CD14-positive monocyte (primary cell): ENCODE measurements around the gene MSMB. TPM values are rescaled to one million over a fixed set of nuclear protein-coding genes. Genes with fewer than 3 reads are reported as not detected.
"Not testable (repeated sequence)": the region's sequence is repeated elsewhere in the genome, so short reads cannot be mapped to it uniquely, and the experiment has no call there.

Source experiments
- DNase-seq, 3 donors: peaks; one replicate each; pipeline ENCODE4 v3.0.0-alpha.2; 2011 to 2022
- H2AFZ ChIP-seq: 2 replicates; pipeline ENCODE4 v1.6.0; 2012; ENCODE audit warnings: mild to moderate bottlenecking, low read depth, low read length, inconsistent platforms; ENCODE audit not compliant: insufficient read depth, poor library complexity, severe bottlenecking
- H3K27ac ChIP-seq, 2 donors: 1 replicate in 1 of 2; 2 replicates in 1 of 2; pipeline ENCODE4 v1.5.1; 2012 to 2013; ENCODE audit warnings: low read length in 2 of 2, control low read depth in 1 of 2, inconsistent platforms in 1 of 2, low read depth in 1 of 2, mild to moderate bottlenecking in 1 of 2
- H3K27me3 ChIP-seq, 2 donors: one replicate each; pipeline versions ENCODE4 v1.6.0 to v1.6.1; 2011 to 2013; ENCODE audit warnings: low read length in 2 of 2; ENCODE audit not compliant: control insufficient read depth in 2 of 2, insufficient read depth in 2 of 2
- H3K36me3 ChIP-seq, 2 donors: replicated peaks in 1 of 2; 1 replicate in 1 of 2; 2 replicates in 1 of 2; pipeline versions ENCODE4 v1.5.1 to v1.6.1; 2012 to 2013; ENCODE audit warnings: low read length in 2 of 2, control low read depth in 1 of 2, inconsistent platforms in 1 of 2, mild to moderate bottlenecking in 1 of 2; ENCODE audit not compliant: insufficient read depth in 2 of 2, control insufficient read depth in 1 of 2
- H3K4me1 ChIP-seq, 2 donors: 1 replicate in 1 of 2; 2 replicates in 1 of 2; pipeline versions ENCODE4 v1.5.1 to v1.6.1; 2012 to 2013; ENCODE audit warnings: low read length in 2 of 2, control low read depth in 1 of 2, inconsistent platforms in 1 of 2, mild to moderate bottlenecking in 1 of 2, moderate library complexity in 1 of 2; ENCODE audit not compliant: insufficient read depth in 2 of 2, control insufficient read depth in 1 of 2
- H3K4me2 ChIP-seq: replicated peaks from 2 replicates; pipeline ENCODE3; 2012; ENCODE audit warnings: low read length, moderate library complexity, mild to moderate bottlenecking; ENCODE audit not compliant: poor library complexity, severe bottlenecking; ENCODE audit errors: extremely low read depth
- H3K4me3 ChIP-seq, 3 experiments: fragments of 200-600 bp in 1 of 3; sonication (generic) in 1 of 3; replicated peaks in 1 of 3; 1 replicate in 2 of 3; 2 replicates in 1 of 3; pipeline ENCODE4 v1.5.1; 2011 to 2013; ENCODE audit warnings: low read length in 3 of 3, mild to moderate bottlenecking in 3 of 3, control low read depth in 2 of 3, low read depth in 2 of 3, inconsistent platforms in 1 of 3, moderate library complexity in 1 of 3
- H3K79me2 ChIP-seq: 2 replicates; pipeline ENCODE4 v1.6.0; 2012; ENCODE audit warnings: mild to moderate bottlenecking, control low read depth, inconsistent platforms, low read length, moderate library complexity; ENCODE audit not compliant: insufficient read depth
- H3K9ac ChIP-seq: 2 replicates; pipeline ENCODE4 v1.6.0; 2017; ENCODE audit warnings: low read length, mild to moderate bottlenecking; ENCODE audit not compliant: insufficient read depth, poor library complexity, severe bottlenecking
- H3K9me3 ChIP-seq, 2 donors: replicated peaks in 1 of 2; 1 replicate in 1 of 2; 2 replicates in 1 of 2; pipeline versions ENCODE4 v1.5.1 to v1.6.1; 2012 to 2013; ENCODE audit warnings: low read length in 2 of 2, control low read depth in 1 of 2; ENCODE audit not compliant: control insufficient read depth in 1 of 2, insufficient read depth in 1 of 2
- H4K20me1 ChIP-seq: 2 replicates; pipeline ENCODE4 v1.6.0; 2012; ENCODE audit warnings: mild to moderate bottlenecking, low read length, control low read depth, moderate library complexity; ENCODE audit not compliant: insufficient read depth
- H3K27ac Mint-ChIP-seq, 7 donors: one replicate each; pipeline ENCODE4 v1.8.0; 2020; ENCODE audit warnings: mild to moderate bottlenecking in 7 of 7, mixed read lengths in 7 of 7, moderate library complexity in 6 of 7, inconsistent platforms in 2 of 7
- H3K27me3 Mint-ChIP-seq, 3 donors: one replicate each; pipeline ENCODE4 v1.8.0; 2021 to 2022; ENCODE audit warnings: low read depth in 3 of 3, mild to moderate bottlenecking in 3 of 3, mixed read lengths in 3 of 3, moderate library complexity in 3 of 3, inconsistent platforms in 1 of 3
- H3K36me3 Mint-ChIP-seq, 2 donors: one replicate each; pipeline ENCODE4 v1.8.0; 2020; ENCODE audit warnings: mixed read lengths in 2 of 2, inconsistent platforms in 1 of 2, mild to moderate bottlenecking in 1 of 2
- H3K4me1 Mint-ChIP-seq: one replicate; pipeline ENCODE4 v1.8.0; 2020; ENCODE audit warnings: mild to moderate bottlenecking, mixed read lengths
- H3K4me3 Mint-ChIP-seq, 2 donors: one replicate each; pipeline ENCODE4 v1.8.0; 2020; ENCODE audit warnings: mild to moderate bottlenecking in 2 of 2, mixed read lengths in 2 of 2, moderate library complexity in 1 of 2
- H3K9me3 Mint-ChIP-seq, 7 donors: one replicate each; pipeline ENCODE4 v1.8.0; 2020 to 2022; ENCODE audit warnings: mixed read lengths in 7 of 7, mild to moderate bottlenecking in 6 of 7, moderate library complexity in 6 of 7, inconsistent platforms in 2 of 7
- WGBS: methylation state at CpG from one replicate; pipeline ENCODE4 v1.1.5; 2013; ENCODE audit warnings: missing lambda C conversion rate; ENCODE audit not compliant: insufficient coverage; 5-methylcytosine and 5-hydroxymethylcytosine counted together
- intact Hi-C, 2 donors: fragments of 100-400 bp; cut with micrococcal nuclease; formaldehyde crosslinking; loops; one replicate each; pipeline versions ENCODE4 v1.15.0 to v1.15.1; 2023
- polyA plus RNA-seq, 3 donors: library from polyadenylated mRNA; depleted of rRNA in 1 of 3; unstranded in 2 of 3; stranded (reverse) in 1 of 3; fragments of 300-500 nt in 2 of 3; fragments of >200 nt in 1 of 3; fragmentation: Illumina TruSeq in 2 of 3; gene quantifications; 1 replicate in 2 of 3; 2 replicates in 1 of 3; pipeline ENCODE4 v1.2.3, GENCODE V29; 2012 to 2021
- small RNA-seq: library from RNA; depleted of rRNA; stranded (forward); fragments of <200 nt; gene quantifications from one replicate; pipeline ENCODE3, GENCODE V24; 2012; ENCODE audit warnings: low read depth; ENCODE audit not compliant: insufficient read length
- TF ChIP-seq, protein P1 (sequence below): fragments of 200-600 bp; IDR thresholded peaks from one replicate; pipeline ENCODE4 v1.8.0; 2022; ENCODE audit warnings: antibody characterized with exemption, mild to moderate bottlenecking

The MSMB gene
- polyA plus RNA-seq, 3 donors = not detected

GRCh38 chr10:45984473-45984872 is 61.6 kb downstream of the MSMB start:
- peaks cover 20 to 31% of the 10 kb centered on the region in 2 donors for H3K36me3 ChIP-seq
- H4K20me1 ChIP-seq, intact Hi-C loops, H3K4me1 Mint-ChIP-seq, H3K4me2 ChIP-seq, H3K27ac Mint-ChIP-seq, H3K27me3 ChIP-seq, H3K9me3 Mint-ChIP-seq, DNase-seq, H3K9me3 ChIP-seq, H3K4me1 ChIP-seq, H3K4me3 ChIP-seq, H2AFZ ChIP-seq, H3K79me2 ChIP-seq, H3K27ac ChIP-seq, H3K9ac ChIP-seq, H3K4me3 Mint-ChIP-seq, H3K27me3 Mint-ChIP-seq: not testable (repeated sequence)
- peaks cover 34 to 40% of the 10 kb centered on the region in 2 donors for H3K36me3 Mint-ChIP-seq
- WGBS = no CpG with 5 or more reads among the region's 2 CpGs

GRCh38 chr10:45983538-45984186 is 62.4 kb downstream of the MSMB start:
- H3K79me2 ChIP-seq, intact Hi-C loops, H3K27me3 Mint-ChIP-seq, H3K9ac ChIP-seq, H3K4me3 Mint-ChIP-seq, H3K4me1 Mint-ChIP-seq, H3K27me3 ChIP-seq, H4K20me1 ChIP-seq, H3K9me3 ChIP-seq, H3K27ac ChIP-seq, H3K4me3 ChIP-seq, H2AFZ ChIP-seq, H3K4me2 ChIP-seq, H3K9me3 Mint-ChIP-seq, H3K4me1 ChIP-seq: not testable (repeated sequence)
- peak; percentile 35 to 59 (median 51) for DNase-seq
- TF ChIP-seq, protein P1, sequence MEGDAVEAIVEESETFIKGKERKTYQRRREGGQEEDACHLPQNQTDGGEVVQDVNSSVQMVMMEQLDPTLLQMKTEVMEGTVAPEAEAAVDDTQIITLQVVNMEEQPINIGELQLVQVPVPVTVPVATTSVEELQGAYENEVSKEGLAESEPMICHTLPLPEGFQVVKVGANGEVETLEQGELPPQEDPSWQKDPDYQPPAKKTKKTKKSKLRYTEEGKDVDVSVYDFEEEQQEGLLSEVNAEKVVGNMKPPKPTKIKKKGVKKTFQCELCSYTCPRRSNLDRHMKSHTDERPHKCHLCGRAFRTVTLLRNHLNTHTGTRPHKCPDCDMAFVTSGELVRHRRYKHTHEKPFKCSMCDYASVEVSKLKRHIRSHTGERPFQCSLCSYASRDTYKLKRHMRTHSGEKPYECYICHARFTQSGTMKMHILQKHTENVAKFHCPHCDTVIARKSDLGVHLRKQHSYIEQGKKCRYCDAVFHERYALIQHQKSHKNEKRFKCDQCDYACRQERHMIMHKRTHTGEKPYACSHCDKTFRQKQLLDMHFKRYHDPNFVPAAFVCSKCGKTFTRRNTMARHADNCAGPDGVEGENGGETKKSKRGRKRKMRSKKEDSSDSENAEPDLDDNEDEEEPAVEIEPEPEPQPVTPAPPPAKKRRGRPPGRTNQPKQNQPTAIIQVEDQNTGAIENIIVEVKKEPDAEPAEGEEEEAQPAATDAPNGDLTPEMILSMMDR = peak; percentile 51
- peak overlapping the region in 1 of 7 donors; percentile 18 for H3K27ac Mint-ChIP-seq
- H3K36me3 Mint-ChIP-seq = peaks cover 32 to 39% of the 10 kb centered on the region in 2 donors
- no CpG with 5 or more reads among the region's 6 CpGs for WGBS
- peaks cover 18 to 27% of the 10 kb centered on the region in 2 donors for H3K36me3 ChIP-seq

Small RNAs within 50 kb of the gene (small RNA-seq; reads per million reads assigned to genes)
- not detected for gene SNORA74C-1

Other genes with a start within 250 kb of the MSMB start
- 10 to 100 TPM in 1 of 3 donors, under 1 TPM in 2; 0.22 to 21.6 (median 0.47) TPM for gene AGAP4, start 198.8 kb downstream of the MSMB start, polyA plus RNA-seq
- 10 to 100 TPM; 17.2 to 72.1 (median 71.2) TPM for gene TIMM23, start 73.8 kb downstream of the MSMB start, polyA plus RNA-seq
- gene NCOA4, start 15.6 kb downstream of the MSMB start, polyA plus RNA-seq = 100 to 1,000 TPM; 161 to 853 (median 784) TPM
- not detected for gene ANTXRL, start 240.7 kb upstream of the MSMB start, polyA plus RNA-seq